Renal cortex interstitium (tissue), 11 donors: ENCODE data around the gene IRGQ. TPM values are rescaled to one million over a fixed set of nuclear protein-coding genes. Genes with fewer than 3 reads are reported as not detected.

Source experiments
- DNase-seq, 11 donors: peaks; one replicate each; pipeline ENCODE4 v3.0.0-alpha.2; 2013; ENCODE audit warnings: low read depth in 9 of 11, low spot score in 4 of 11; ENCODE audit errors: extremely low read depth in 1 of 11
- polyA plus RNA-seq, 3 donors: library from polyadenylated mRNA; unstranded; fragments of 120-200 nt; gene quantifications; one replicate each; pipeline ENCODE4 v1.2.1, GENCODE V29; 2013; ENCODE audit not compliant: insufficient read length in 3 of 3

Gene IRGQ
- polyA plus RNA-seq, 3 donors: 15.8 to 19.8 (median 16.2) TPM

GRCh38 chr19:43634506-43634871, 38.6 kb upstream of the IRGQ start:
- DNase-seq: no peak

- no peak for DNase-seq
Measured at GRCh38 chr19:43634068-43634467, 38.1 kb upstream of the IRGQ start.

GRCh38 chr19:43633520-43633919, 37.6 kb upstream of the IRGQ start:
- DNase-seq: no peak

GRCh38 chr19:43631491-43631890, 35.6 kb upstream of the IRGQ start:
- no peak for DNase-seq

GRCh38 chr19:43628646-43629326, 32.9 kb upstream of the IRGQ start:
- DNase-seq: no peak

GRCh38 chr19:43626838-43627237, 30.9 kb upstream of the IRGQ start:
- DNase-seq: no peak

GRCh38 chr19:43625918-43626579, 30.1 kb upstream of the IRGQ start:
- DNase-seq: no peak

GRCh38 chr19:43624933-43625332, 29.0 kb upstream of the IRGQ start:
- DNase-seq: no peak

- no peak for DNase-seq
Measured at GRCh38 chr19:43623889-43624670, 28.1 kb upstream of the IRGQ start.

- DNase-seq: no peak
Measured at GRCh38 chr19:43622956-43623355, 27.0 kb upstream of the IRGQ start.

- DNase-seq: no peak
Measured at GRCh38 chr19:43622070-43622469, 26.1 kb upstream of the IRGQ start.

- no peak for DNase-seq
Measured at GRCh38 chr19:43620061-43621001, 24.4 kb upstream of the IRGQ start.

GRCh38 chr19:43619262-43620060, 23.5 kb upstream of the IRGQ start, which contains the start of gene ZNF428:
TSS of gene ZNF428 (minus strand) at chr19:43619629. CDS start at chr19:43614304, 5,325 bp downstream.
- DNase-seq: peak; percentile 66 to 88 (median 86)

GRCh38 chr19:43618921-43619261, 23.0 kb upstream of the IRGQ start:
- DNase-seq: peak in 2 of 11 donors; percentile 44 to 66

GRCh38 chr19:43616954-43617353, 21.0 kb upstream of the IRGQ start:
- no peak for DNase-seq

- DNase-seq: no peak
Measured at GRCh38 chr19:43616306-43616705, 20.4 kb upstream of the IRGQ start.

- DNase-seq: no peak
Measured at GRCh38 chr19:43612374-43612773, 16.4 kb upstream of the IRGQ start.

GRCh38 chr19:43611788-43612187, 15.9 kb upstream of the IRGQ start, which contains the start of gene SRRM5:
TSS of gene SRRM5 (plus strand) at chr19:43612088. CDS start at chr19:43612122, 34 bp downstream.
- no peak for DNase-seq
